GM23338 (cell line): ENCODE results near the gene PLOD2. TPM values are rescaled to one million over a fixed set of nuclear protein-coding genes. Genes with fewer than 3 reads are reported as not detected.

Experiments used
- ATAC-seq: fragments of 200-7000 bp; cut with Tn5 transposase; 3 replicates; pipeline ENCODE4 v1.9.1; 2020
- DNase-seq: peaks from one replicate; pipeline ENCODE4 v3.0.0-alpha.2; 2015; ENCODE audit warnings: low spot score
- H2AFZ ChIP-seq: fragments of 200-600 bp; sonication (generic); 2 replicates; pipeline ENCODE4 v1.8.0; 2016; ENCODE audit warnings: antibody characterized with exemption, mild to moderate bottlenecking, moderate library complexity
- H3F3A ChIP-seq: fragments of 200-600 bp; sonication (generic); replicated peaks from 2 replicates; pipeline ENCODE4 v1.8.0; 2017; ENCODE audit warnings: antibody characterized with exemption, mixed run types, low read depth
- H3K27ac ChIP-seq: fragments of 200-600 bp; sonication (generic); 2 replicates; pipeline ENCODE4 v1.6.1; 2016; ENCODE audit warnings: low read depth
- H3K27me3 ChIP-seq: fragments of 200-600 bp; sonication (generic); 2 replicates; pipeline ENCODE4 v1.8.0; 2016; ENCODE audit warnings: mild to moderate bottlenecking, mixed run types, moderate library complexity; ENCODE audit not compliant: insufficient read depth
- H3K36me3 ChIP-seq: fragments of 200-600 bp; sonication (generic); 2 replicates; pipeline ENCODE4 v1.8.0; 2016; ENCODE audit warnings: mild to moderate bottlenecking; ENCODE audit not compliant: insufficient read depth
- H3K4me1 ChIP-seq: fragments of 200-600 bp; sonication (generic); 2 replicates; pipeline ENCODE4 v1.8.0; 2016; ENCODE audit warnings: mild to moderate bottlenecking, moderate library complexity; ENCODE audit not compliant: insufficient read depth
- H3K4me2 ChIP-seq: fragments of 200-600 bp; sonication (generic); 2 replicates; pipeline ENCODE4 v1.7.1; 2017; ENCODE audit warnings: mixed run types
- H3K4me3 ChIP-seq: fragments of 200-600 bp; sonication (generic); 2 replicates; pipeline ENCODE4 v1.6.1; 2016; ENCODE audit warnings: mixed run types
- H3K79me2 ChIP-seq: fragments of 200-600 bp; sonication (generic); replicated peaks from 2 replicates; pipeline ENCODE4 v1.8.0; 2017; ENCODE audit warnings: mild to moderate bottlenecking; ENCODE audit not compliant: insufficient read depth
- H3K9me2 ChIP-seq: fragments of 200-600 bp; sonication (generic); 2 replicates; pipeline ENCODE4 v1.8.0; 2017; ENCODE audit not compliant: insufficient read depth
- H4K20me1 ChIP-seq: fragments of 200-600 bp; sonication (generic); replicated peaks from 2 replicates; pipeline ENCODE4 v1.8.0; 2017; ENCODE audit warnings: mild to moderate bottlenecking; ENCODE audit not compliant: insufficient read depth
- H3K27ac Mint-ChIP-seq: 2 replicates; pipeline ENCODE4 v1.8.0; 2020; ENCODE audit warnings: inconsistent platforms, mild to moderate bottlenecking, moderate library complexity, mixed read lengths
- H3K27me3 Mint-ChIP-seq: 3 replicates; pipeline ENCODE4 v1.8.0; 2022; ENCODE audit warnings: low read depth, mild to moderate bottlenecking, moderate library complexity, mixed read lengths, inconsistent platforms; ENCODE audit not compliant: insufficient read depth, poor library complexity
- H3K36me3 Mint-ChIP-seq: 3 replicates; pipeline ENCODE4 v1.8.0; 2021; ENCODE audit warnings: low read depth, mild to moderate bottlenecking, inconsistent platforms, moderate library complexity, mixed read lengths
- H3K4me1 Mint-ChIP-seq: 3 replicates; pipeline ENCODE4 v1.8.0; 2020; ENCODE audit warnings: mild to moderate bottlenecking, inconsistent platforms, mixed read lengths
- H3K4me3 Mint-ChIP-seq: 3 replicates; pipeline ENCODE4 v1.8.0; 2021; ENCODE audit warnings: moderate library complexity, mild to moderate bottlenecking, inconsistent platforms, mixed read lengths
- H3K9me3 Mint-ChIP-seq: 3 replicates; pipeline ENCODE4 v1.8.0; 2020; ENCODE audit warnings: moderate library complexity, mild to moderate bottlenecking, inconsistent platforms, mixed read lengths
- CREB1 ChIP-seq: fragments of 250-450 bp; sonication (Bioruptor Pico); IDR thresholded peaks from 2 replicates; pipeline ENCODE4 v1.5.0; 2020; ENCODE audit warnings: low read depth, mild to moderate bottlenecking, moderate library complexity
- ETS1 ChIP-seq: IDR thresholded peaks from 2 replicates; pipeline ENCODE4 v1.6.1; 2016; ENCODE audit warnings: antibody characterized with exemption
- EZH2 ChIP-seq: fragments of 200-600 bp; sonication (generic); IDR thresholded peaks from one replicate; pipeline ENCODE4 v1.8.0; 2017; ENCODE audit warnings: antibody characterized with exemption, mild to moderate bottlenecking, low read depth; ENCODE audit not compliant: unreplicated experiment
- EZH2phosphoT487 ChIP-seq: fragments of 200-600 bp; sonication (generic); IDR thresholded peaks from one replicate; pipeline ENCODE4 v1.8.1; 2018; ENCODE audit warnings: antibody characterized with exemption; ENCODE audit not compliant: unreplicated experiment
- JUNB ChIP-seq: IDR thresholded peaks from one replicate; pipeline ENCODE4 v1.6.1; 2016; ENCODE audit warnings: antibody characterized with exemption; ENCODE audit not compliant: unreplicated experiment
- NANOG ChIP-seq: IDR thresholded peaks from 2 replicates; pipeline ENCODE4 v1.6.1; 2016; ENCODE audit warnings: antibody characterized with exemption, borderline replicate concordance
- POLR2AphosphoS5 ChIP-seq: IDR thresholded peaks from 2 replicates; pipeline ENCODE4 v1.6.1; 2016; ENCODE audit warnings: antibody characterized with exemption, low read depth
- STAT1 ChIP-seq: IDR thresholded peaks from one replicate; pipeline ENCODE4 v1.6.1; 2016; ENCODE audit warnings: antibody characterized with exemption; ENCODE audit not compliant: unreplicated experiment
- ZNF114 ChIP-seq: fragments of 250-450 bp; sonication (Bioruptor Pico); IDR thresholded peaks from 2 replicates; pipeline ENCODE4 v1.5.0; 2020; ENCODE audit warnings: mild to moderate bottlenecking, moderate library complexity
- ZNF331 ChIP-seq: fragments of 250-450 bp; sonication (Bioruptor Pico); IDR thresholded peaks from 2 replicates; pipeline ENCODE4 v1.5.0; 2020; ENCODE audit warnings: low read depth, mild to moderate bottlenecking, moderate library complexity
- polyA plus RNA-seq: library from polyadenylated mRNA; unstranded; fragments of >200 nt; fragmentation: Nextera tagmentation; extraction: Ambion mirVana; gene quantifications from 2 replicates; pipeline ENCODE4 v1.2.1, GENCODE V29; 2016
- total RNA-seq: library from RNA; depleted of rRNA; stranded (reverse); fragments of >200 nt; shearing (Covaris generic); gene quantifications from 2 replicates; pipeline ENCODE4 v1.2.3, GENCODE V29; 2014
- TF ChIP-seq, protein P1 (sequence below): IDR thresholded peaks from one replicate; pipeline ENCODE4 v1.6.1; 2018; ENCODE audit warnings: antibody characterized with exemption; ENCODE audit not compliant: unreplicated experiment
- TF ChIP-seq, protein P2 (sequence below): fragments of 250-450 bp; sonication (Bioruptor Pico); IDR thresholded peaks from 2 replicates; pipeline ENCODE4 v1.5.0; 2020; ENCODE audit warnings: mild to moderate bottlenecking, moderate library complexity

Gene PLOD2
- total and polyA plus RNA-seq, 2 experiments from 2014 or later, result 26.7 to 30.5 TPM

- TF ChIP-seq, protein P1, sequence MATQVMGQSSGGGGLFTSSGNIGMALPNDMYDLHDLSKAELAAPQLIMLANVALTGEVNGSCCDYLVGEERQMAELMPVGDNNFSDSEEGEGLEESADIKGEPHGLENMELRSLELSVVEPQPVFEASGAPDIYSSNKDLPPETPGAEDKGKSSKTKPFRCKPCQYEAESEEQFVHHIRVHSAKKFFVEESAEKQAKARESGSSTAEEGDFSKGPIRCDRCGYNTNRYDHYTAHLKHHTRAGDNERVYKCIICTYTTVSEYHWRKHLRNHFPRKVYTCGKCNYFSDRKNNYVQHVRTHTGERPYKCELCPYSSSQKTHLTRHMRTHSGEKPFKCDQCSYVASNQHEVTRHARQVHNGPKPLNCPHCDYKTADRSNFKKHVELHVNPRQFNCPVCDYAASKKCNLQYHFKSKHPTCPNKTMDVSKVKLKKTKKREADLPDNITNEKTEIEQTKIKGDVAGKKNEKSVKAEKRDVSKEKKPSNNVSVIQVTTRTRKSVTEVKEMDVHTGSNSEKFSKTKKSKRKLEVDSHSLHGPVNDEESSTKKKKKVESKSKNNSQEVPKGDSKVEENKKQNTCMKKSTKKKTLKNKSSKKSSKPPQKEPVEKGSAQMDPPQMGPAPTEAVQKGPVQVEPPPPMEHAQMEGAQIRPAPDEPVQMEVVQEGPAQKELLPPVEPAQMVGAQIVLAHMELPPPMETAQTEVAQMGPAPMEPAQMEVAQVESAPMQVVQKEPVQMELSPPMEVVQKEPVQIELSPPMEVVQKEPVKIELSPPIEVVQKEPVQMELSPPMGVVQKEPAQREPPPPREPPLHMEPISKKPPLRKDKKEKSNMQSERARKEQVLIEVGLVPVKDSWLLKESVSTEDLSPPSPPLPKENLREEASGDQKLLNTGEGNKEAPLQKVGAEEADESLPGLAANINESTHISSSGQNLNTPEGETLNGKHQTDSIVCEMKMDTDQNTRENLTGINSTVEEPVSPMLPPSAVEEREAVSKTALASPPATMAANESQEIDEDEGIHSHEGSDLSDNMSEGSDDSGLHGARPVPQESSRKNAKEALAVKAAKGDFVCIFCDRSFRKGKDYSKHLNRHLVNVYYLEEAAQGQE, result no peak
These were observed 120.4 kb downstream of the PLOD2 start (continued) for GRCh38 chr3:146040630-146041029.

DNA sequence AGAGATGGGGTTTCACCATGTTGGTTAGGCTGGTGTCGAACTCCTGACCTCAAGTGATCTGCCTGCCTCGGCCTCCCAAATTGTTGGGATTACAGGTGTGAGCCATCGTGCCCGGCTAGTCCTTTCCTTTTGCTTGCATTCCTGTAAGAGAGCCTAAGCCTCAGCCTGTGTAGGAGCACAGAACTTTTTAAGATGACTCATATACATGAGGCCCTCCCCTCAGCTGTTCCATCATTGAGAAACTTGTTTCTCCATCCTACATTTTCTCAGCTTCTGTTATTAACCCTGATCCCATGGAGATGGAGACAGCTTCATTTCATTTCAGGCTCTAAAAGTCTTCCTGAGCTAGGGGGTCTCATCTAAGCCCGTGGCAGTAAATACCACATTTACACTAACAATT is 123.3 kb downstream of the PLOD2 start:
- H3K4me2 ChIP-seq, result no peak overlapping the region
- peaks cover 7% of the 10 kb centered on the region; the same call in 1 of the 2 replicates for H3K4me1 ChIP-seq
- no peak overlapping the region for H3K27ac ChIP-seq
- no peak overlapping the region for H3K4me3 ChIP-seq
- Mint-ChIP-seq H3K36me3 (no peaks in the 10 kb centered on the region), H3K27ac (no peak overlapping the region), H3K4me1 (peaks cover 6% of the 10 kb centered on the region; the same call in 2 of the 3 replicates), H3K4me3 (no peak overlapping the region), H3K27me3 (no peaks in the 10 kb centered on the region), H3K9me3 (no peaks in the 10 kb centered on the region)
- no peaks in the 10 kb centered on the region for H3K79me2 ChIP-seq
- no peak for ATAC-seq
- peaks cover 10% of the 10 kb centered on the region; the same call in 1 of the 2 replicates for H3K9me2 ChIP-seq
- no peaks in the 10 kb centered on the region for H3F3A ChIP-seq
- no peaks in the 10 kb centered on the region for H3K36me3 ChIP-seq
- H2AFZ ChIP-seq, result no peak overlapping the region
- H4K20me1 ChIP-seq, result no peaks in the 10 kb centered on the region
- DNase-seq, result no peak
- H3K27me3 ChIP-seq, result no peaks in the 10 kb centered on the region
- TF ChIP-seq, protein P2, sequence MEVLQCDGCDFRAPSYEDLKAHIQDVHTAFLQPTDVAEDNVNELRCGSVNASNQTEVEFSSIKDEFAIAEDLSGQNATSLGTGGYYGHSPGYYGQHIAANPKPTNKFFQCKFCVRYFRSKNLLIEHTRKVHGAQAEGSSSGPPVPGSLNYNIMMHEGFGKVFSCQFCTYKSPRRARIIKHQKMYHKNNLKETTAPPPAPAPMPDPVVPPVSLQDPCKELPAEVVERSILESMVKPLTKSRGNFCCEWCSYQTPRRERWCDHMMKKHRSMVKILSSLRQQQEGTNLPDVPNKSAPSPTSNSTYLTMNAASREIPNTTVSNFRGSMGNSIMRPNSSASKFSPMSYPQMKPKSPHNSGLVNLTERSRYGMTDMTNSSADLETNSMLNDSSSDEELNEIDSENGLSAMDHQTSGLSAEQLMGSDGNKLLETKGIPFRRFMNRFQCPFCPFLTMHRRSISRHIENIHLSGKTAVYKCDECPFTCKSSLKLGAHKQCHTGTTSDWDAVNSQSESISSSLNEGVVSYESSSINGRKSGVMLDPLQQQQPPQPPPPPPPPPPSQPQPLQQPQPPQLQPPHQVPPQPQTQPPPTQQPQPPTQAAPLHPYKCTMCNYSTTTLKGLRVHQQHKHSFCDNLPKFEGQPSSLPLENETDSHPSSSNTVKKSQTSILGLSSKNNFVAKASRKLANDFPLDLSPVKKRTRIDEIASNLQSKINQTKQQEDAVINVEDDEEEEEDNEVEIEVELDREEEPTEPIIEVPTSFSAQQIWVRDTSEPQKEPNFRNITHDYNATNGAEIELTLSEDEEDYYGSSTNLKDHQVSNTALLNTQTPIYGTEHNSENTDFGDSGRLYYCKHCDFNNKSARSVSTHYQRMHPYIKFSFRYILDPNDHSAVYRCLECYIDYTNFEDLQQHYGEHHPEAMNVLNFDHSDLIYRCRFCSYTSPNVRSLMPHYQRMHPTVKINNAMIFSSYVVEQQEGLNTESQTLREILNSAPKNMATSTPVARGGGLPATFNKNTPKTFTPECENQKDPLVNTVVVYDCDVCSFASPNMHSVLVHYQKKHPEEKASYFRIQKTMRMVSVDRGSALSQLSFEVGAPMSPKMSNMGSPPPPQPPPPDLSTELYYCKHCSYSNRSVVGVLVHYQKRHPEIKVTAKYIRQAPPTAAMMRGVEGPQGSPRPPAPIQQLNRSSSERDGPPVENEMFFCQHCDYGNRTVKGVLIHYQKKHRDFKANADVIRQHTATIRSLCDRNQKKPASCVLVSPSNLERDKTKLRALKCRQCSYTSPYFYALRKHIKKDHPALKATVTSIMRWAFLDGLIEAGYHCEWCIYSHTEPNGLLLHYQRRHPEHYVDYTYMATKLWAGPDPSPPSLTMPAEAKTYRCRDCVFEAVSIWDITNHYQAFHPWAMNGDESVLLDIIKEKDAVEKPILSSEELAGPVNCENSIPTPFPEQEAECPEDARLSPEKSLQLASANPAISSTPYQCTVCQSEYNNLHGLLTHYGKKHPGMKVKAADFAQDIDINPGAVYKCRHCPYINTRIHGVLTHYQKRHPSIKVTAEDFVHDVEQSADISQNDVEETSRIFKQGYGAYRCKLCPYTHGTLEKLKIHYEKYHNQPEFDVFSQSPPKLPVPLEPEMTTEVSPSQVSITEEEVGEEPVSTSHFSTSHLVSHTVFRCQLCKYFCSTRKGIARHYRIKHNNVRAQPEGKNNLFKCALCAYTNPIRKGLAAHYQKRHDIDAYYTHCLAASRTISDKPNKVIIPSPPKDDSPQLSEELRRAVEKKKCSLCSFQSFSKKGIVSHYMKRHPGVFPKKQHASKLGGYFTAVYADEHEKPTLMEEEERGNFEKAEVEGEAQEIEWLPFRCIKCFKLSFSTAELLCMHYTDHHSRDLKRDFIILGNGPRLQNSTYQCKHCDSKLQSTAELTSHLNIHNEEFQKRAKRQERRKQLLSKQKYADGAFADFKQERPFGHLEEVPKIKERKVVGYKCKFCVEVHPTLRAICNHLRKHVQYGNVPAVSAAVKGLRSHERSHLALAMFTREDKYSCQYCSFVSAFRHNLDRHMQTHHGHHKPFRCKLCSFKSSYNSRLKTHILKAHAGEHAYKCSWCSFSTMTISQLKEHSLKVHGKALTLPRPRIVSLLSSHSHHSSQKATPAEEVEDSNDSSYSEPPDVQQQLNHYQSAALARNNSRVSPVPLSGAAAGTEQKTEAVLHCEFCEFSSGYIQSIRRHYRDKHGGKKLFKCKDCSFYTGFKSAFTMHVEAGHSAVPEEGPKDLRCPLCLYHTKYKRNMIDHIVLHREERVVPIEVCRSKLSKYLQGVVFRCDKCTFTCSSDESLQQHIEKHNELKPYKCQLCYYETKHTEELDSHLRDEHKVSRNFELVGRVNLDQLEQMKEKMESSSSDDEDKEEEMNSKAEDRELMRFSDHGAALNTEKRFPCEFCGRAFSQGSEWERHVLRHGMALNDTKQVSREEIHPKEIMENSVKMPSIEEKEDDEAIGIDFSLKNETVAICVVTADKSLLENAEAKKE (CRISPR knock-in tag), result no peak
- TF ChIP-seq CREB1, result no peak
- TF ChIP-seq, protein P1, result no peak
- TF ChIP-seq EZH2, result no peak
- no peak for TF ChIP-seq ZNF331 (CRISPR knock-in tag)
- TF ChIP-seq POLR2AphosphoS5, result no peak
- no peak for TF ChIP-seq JUNB
- TF ChIP-seq EZH2phosphoT487, result no peak
- TF ChIP-seq STAT1, result no peak
- no peak for TF ChIP-seq NANOG
- TF ChIP-seq ETS1, result no peak
- TF ChIP-seq ZNF114 (CRISPR knock-in tag), result no peak
